ENCODE data around the gene PRKCH.

DNA sequence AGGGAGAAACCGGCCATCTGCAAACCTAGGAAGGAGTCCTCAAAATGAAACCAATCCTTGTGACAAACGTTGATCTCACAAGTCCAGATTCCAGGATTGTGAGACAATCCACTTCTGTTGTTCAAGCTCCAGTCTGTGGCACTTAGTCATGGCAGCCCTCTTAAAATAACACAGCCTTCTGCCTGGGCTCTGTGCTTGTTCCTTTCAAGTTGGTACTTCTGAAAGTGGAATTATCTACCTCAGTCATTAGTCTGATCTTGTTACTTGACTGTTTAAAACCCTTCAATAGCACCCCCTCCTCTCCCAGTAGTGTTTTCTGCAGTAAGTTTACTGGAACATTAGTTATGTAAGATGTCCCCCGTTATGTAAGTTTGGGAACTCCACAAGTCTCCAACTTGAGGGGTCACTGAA, 263.0 kb downstream of the PRKCH start:
- TF ChIP-seq CTCF (IDR thresholded peaks at IDR 0.05; ENCODE audit: borderline replicate concordance, extremely low read depth, low read length, poor library complexity, severe bottlenecking) = no peak
- TF ChIP-seq EZH2 (IDR thresholded peaks at IDR 0.05; ENCODE audit: borderline replicate concordance, low read depth, low read length, severe bottlenecking) = no peak
